H1 (cell line): ENCODE results near the gene DEPP1. TPM values are rescaled to one million over a fixed set of nuclear protein-coding genes. Genes with fewer than 3 reads are reported as not detected.

Experiments used
- CTCF ChIA-PET: fragments of 300-600 bp; sonication (Branson Sonifier 250); formaldehyde crosslinking; loops from one replicate; lab custom pipeline; 2021; ENCODE audit not compliant: partially characterized antibody; lab: Charles Lee
- POLR2A ChIA-PET: fragments of 300-600 bp; sonication (Branson Sonifier 250); formaldehyde crosslinking; loops from one replicate; lab custom pipeline; 2021; ENCODE audit warnings: inconsistent platforms; ENCODE audit not compliant: partially characterized antibody; lab: Charles Lee
- DNase-seq, 2 experiments: peaks; one replicate each; pipeline versions ENCODE4 v3.0.0 to v3.0.0-alpha.2; 2010 to 2022; ENCODE audit warnings: low spot score in 2 of 2, low read depth in 1 of 2, mixed read lengths in 1 of 2
- FAIRE-seq: peaks from 2 replicates; lab custom pipeline; 2011; peaks lifted over from hg19 to GRCh38; lab: Jason Lieb, UNC
- H2AFZ ChIP-seq: 2 replicates; pipeline ENCODE4 v1.8.1; 2012; ENCODE audit warnings: low read length, inconsistent platforms
- H2AK5ac ChIP-seq: 2 replicates; pipeline ENCODE4 v1.6.1; 2013; ENCODE audit warnings: low read depth, low read length
- H2BK120ac ChIP-seq: replicated peaks from 2 replicates; pipeline ENCODE3; 2013; ENCODE audit warnings: low read depth, low read length, inconsistent platforms
- H2BK12ac ChIP-seq: 2 replicates; pipeline ENCODE4 v1.6.1; 2013; ENCODE audit warnings: low read depth, low read length
- H2BK15ac ChIP-seq: 2 replicates; pipeline ENCODE4 v1.6.1; 2013; ENCODE audit warnings: low read length
- H2BK20ac ChIP-seq: 2 replicates; pipeline ENCODE4 v1.6.1; 2013; ENCODE audit warnings: low read length
- H2BK5ac ChIP-seq: 2 replicates; pipeline ENCODE4 v1.6.1; 2013; ENCODE audit warnings: low read depth, low read length
- H3K14ac ChIP-seq: 2 replicates; pipeline ENCODE4 v1.6.1; 2013; ENCODE audit warnings: inconsistent platforms; ENCODE audit not compliant: insufficient read length
- H3K18ac ChIP-seq: 2 replicates; pipeline ENCODE4 v1.6.1; 2013; ENCODE audit warnings: low read length; ENCODE audit errors: extremely low read depth
- H3K23ac ChIP-seq: 2 replicates; pipeline ENCODE4 v1.6.1; 2013; ENCODE audit warnings: inconsistent platforms; ENCODE audit not compliant: insufficient read length
- H3K23me2 ChIP-seq: 2 replicates; pipeline ENCODE4 v1.6.1; 2013; ENCODE audit warnings: low read depth, low read length
- H3K27ac ChIP-seq: 2 replicates; pipeline ENCODE4 v1.6.1; 2011; ENCODE audit warnings: low read depth, low read length, inconsistent platforms
- H3K27me3 ChIP-seq, 4 experiments: replicated peaks in 1 of 4; 1 replicate in 1 of 4; 2 replicates in 3 of 4; pipeline versions ENCODE4 v1.6.1 to v1.8.1; 2011 to 2013; ENCODE audit warnings: low read length in 3 of 4, mild to moderate bottlenecking in 3 of 4, inconsistent platforms in 2 of 4, mixed read lengths in 2 of 4, moderate library complexity in 1 of 4; ENCODE audit not compliant: control insufficient read depth in 3 of 4, insufficient read depth in 3 of 4; ENCODE audit errors: extremely low read depth in 1 of 4
- H3K36me3 ChIP-seq, 4 experiments: 2 replicates each; pipeline versions ENCODE4 v1.6.1 to v1.8.1; 2011 to 2013; ENCODE audit warnings: mild to moderate bottlenecking in 4 of 4, low read length in 3 of 4, moderate library complexity in 2 of 4, control low read depth in 1 of 4, inconsistent platforms in 1 of 4; ENCODE audit not compliant: insufficient read depth in 4 of 4, control insufficient read depth in 2 of 4
- H3K4ac ChIP-seq: replicated peaks from 2 replicates; pipeline ENCODE3; 2013; ENCODE audit warnings: low read length, low read depth, mixed read lengths, inconsistent platforms; ENCODE audit not compliant: insufficient read length
- H3K4me1 ChIP-seq, 4 experiments: replicated peaks in 1 of 4; 1 replicate in 1 of 4; 2 replicates in 3 of 4; pipeline versions ENCODE4 v1.6.1 to v1.8.1; 2011 to 2013; ENCODE audit warnings: low read length in 3 of 4, inconsistent platforms in 2 of 4, mixed read lengths in 1 of 4; ENCODE audit not compliant: insufficient read depth in 4 of 4, control insufficient read depth in 3 of 4
- H3K4me2 ChIP-seq, 2 experiments: 2 replicates each; pipeline versions ENCODE4 v1.6.1 to v1.8.1; 2011 to 2013; ENCODE audit warnings: low read depth in 2 of 2, low read length in 2 of 2, control low read depth in 1 of 2, inconsistent platforms in 1 of 2, mild to moderate bottlenecking in 1 of 2; ENCODE audit not compliant: insufficient read depth in 1 of 2
- H3K4me3 ChIP-seq, 4 experiments: fragments of 200-600, 300-600 bp in 1 of 4; sonication (generic), shearing (Covaris generic), sonication (Bioruptor Twin) in 1 of 4; 2 replicates each; pipeline versions ENCODE4 v1.5.1 to v1.8.1; 2011 to 2016; ENCODE audit warnings: low read length in 4 of 4, low read depth in 3 of 4, control low read depth in 2 of 4, inconsistent platforms in 2 of 4, mild to moderate bottlenecking in 2 of 4, mixed read lengths in 1 of 4, moderate library complexity in 1 of 4; ENCODE audit not compliant: insufficient read depth in 2 of 4; ENCODE audit errors: extremely low read depth in 1 of 4
- H3K56ac ChIP-seq: replicated peaks from 2 replicates; pipeline ENCODE3; 2013; ENCODE audit warnings: low read depth, mild to moderate bottlenecking, mixed read lengths, low read length, inconsistent platforms; ENCODE audit not compliant: insufficient read length
- H3K79me1 ChIP-seq: 2 replicates; pipeline ENCODE4 v1.6.1; 2013; ENCODE audit warnings: low read depth, low read length, control low read depth
- H3K79me2 ChIP-seq, 2 experiments: 2 replicates each; pipeline versions ENCODE4 v1.6.1 to v1.8.1; 2012 to 2013; ENCODE audit warnings: low read length in 2 of 2, mild to moderate bottlenecking in 2 of 2, inconsistent platforms in 1 of 2; ENCODE audit not compliant: insufficient read depth in 2 of 2, control insufficient read depth in 1 of 2
- H3K9ac ChIP-seq, 4 experiments: replicated peaks in 1 of 4; 1 replicate in 1 of 4; 2 replicates in 3 of 4; pipeline versions ENCODE4 v1.6.1 to v1.8.1; 2011 to 2013; ENCODE audit warnings: low read depth in 3 of 4, low read length in 3 of 4, control low read depth in 2 of 4, mild to moderate bottlenecking in 2 of 4, moderate library complexity in 2 of 4, inconsistent platforms in 1 of 4; ENCODE audit errors: extremely low read depth in 1 of 4
- H3K9me3 ChIP-seq, 2 experiments: 2 replicates each; pipeline versions ENCODE4 v1.6.1 to v1.8.1; 2012 to 2013; ENCODE audit warnings: mild to moderate bottlenecking in 2 of 2, moderate library complexity in 2 of 2, control low read depth in 1 of 2, inconsistent platforms in 1 of 2, low read depth in 1 of 2, low read length in 1 of 2, mixed read lengths in 1 of 2; ENCODE audit not compliant: insufficient read depth in 2 of 2
- H4K20me1 ChIP-seq, 2 experiments: replicated peaks in 1 of 2; 2 replicates each; pipeline versions ENCODE3 to v1.8.1; 2011 to 2013; ENCODE audit warnings: inconsistent platforms in 2 of 2, low read length in 2 of 2, mild to moderate bottlenecking in 1 of 2; ENCODE audit not compliant: insufficient read depth in 2 of 2, control insufficient read depth in 1 of 2
- H4K5ac ChIP-seq: 2 replicates; pipeline ENCODE4 v1.6.1; 2013; ENCODE audit warnings: low read length, low read depth, mixed read lengths, inconsistent platforms; ENCODE audit not compliant: insufficient read length
- H4K8ac ChIP-seq: 2 replicates; pipeline ENCODE4 v1.8.0; 2013; ENCODE audit warnings: mild to moderate bottlenecking, moderate library complexity, low read length, inconsistent platforms; ENCODE audit not compliant: insufficient read depth; ENCODE audit errors: extremely low read depth
- H4K91ac ChIP-seq: replicated peaks from 2 replicates; pipeline ENCODE3; 2013; ENCODE audit warnings: low read length, mixed read lengths, inconsistent platforms; ENCODE audit not compliant: insufficient read length
- CREB1 ChIP-seq: IDR thresholded peaks from 2 replicates; pipeline ENCODE4 v1.6.1; 2012; ENCODE audit warnings: inconsistent platforms
- CTCF ChIP-seq, 3 experiments: IDR thresholded peaks; 1 replicate in 2 of 3; 2 replicates in 1 of 3; pipeline versions ENCODE4 v1.5.1 to v1.6.1; 2011; ENCODE audit warnings: low read length in 3 of 3, mild to moderate bottlenecking in 3 of 3, inconsistent platforms in 2 of 3, low read depth in 1 of 3, moderate library complexity in 1 of 3; ENCODE audit not compliant: insufficient read depth in 1 of 3; ENCODE audit errors: control extremely low read depth in 1 of 3
- GABPA ChIP-seq: IDR thresholded peaks from 2 replicates; pipeline ENCODE4 v1.6.1; 2011; ENCODE audit warnings: mild to moderate bottlenecking, low read length, moderate library complexity, borderline replicate concordance; ENCODE audit not compliant: insufficient read depth
- HDAC6 ChIP-seq: IDR thresholded peaks from one replicate; pipeline ENCODE4 v1.7.1; 2012; ENCODE audit warnings: low read depth, mild to moderate bottlenecking, inconsistent platforms, low read length, moderate library complexity
- RAD21 ChIP-seq, 2 experiments: IDR thresholded peaks in 1 of 2; conservative IDR thresholded peaks in 1 of 2; 2 replicates each; pipeline ENCODE4 v1.6.1; 2011; ENCODE audit warnings: low read depth in 2 of 2, low read length in 2 of 2, improper control_type of control experiment in 1 of 2, inconsistent platforms in 1 of 2, mild to moderate bottlenecking in 1 of 2, moderate library complexity in 1 of 2
- TCF12 ChIP-seq: IDR thresholded peaks from 2 replicates; pipeline ENCODE4 v1.6.1; 2011; ENCODE audit warnings: low read depth, mild to moderate bottlenecking, low read length
- WGBS, 2 experiments: shearing (Covaris generic) in 1 of 2; methylation state at CpG; one replicate each; pipeline versions ENCODE4 v1.1.6 to v1.1.7; 2013 to 2015; ENCODE audit warnings: low lambda C conversion rate in 2 of 2, mixed read lengths in 2 of 2, inconsistent platforms in 1 of 2, low coverage in 1 of 2, missing lambda C conversion rate in 1 of 2; ENCODE audit not compliant: insufficient replicate concordance in 2 of 2, insufficient coverage in 1 of 2, insufficient read length in 1 of 2; ENCODE audit errors: extremely low coverage in 1 of 2, missing lambda C conversion rate in 1 of 2; 5-methylcytosine and 5-hydroxymethylcytosine counted together
- polyA plus RNA-seq, 7 experiments: library from polyadenylated mRNA; depleted of rRNA in 3 of 7; stranded (reverse) in 5 of 7; unstranded in 2 of 7; fragments of >200 nt in 5 of 7; fragments of 200-250 nt in 2 of 7; gene quantifications; 1 replicate in 5 of 7; 2 replicates in 1 of 7; 4 replicates in 1 of 7; pipeline versions ENCODE4 v1.2.1 to v1.2.3, GENCODE V29; 2011 to 2013; ENCODE audit warnings: missing spikeins in 2 of 7, mixed read lengths in 2 of 7
- total RNA-seq: library from RNA; stranded (reverse); fragmentation: NEBNext Ultra II Directional; extraction: Animal tissue kit (Norgen Biotek cat#: 25700); gene quantifications from 2 replicates; pipeline ENCODE4 v1.2.1, GENCODE V29; 2021
- TF ChIP-seq, protein P1 (sequence below): IDR thresholded peaks from 2 replicates; pipeline ENCODE4 v1.6.1; 2012; ENCODE audit warnings: inconsistent platforms

The DEPP1 gene
- total and polyA plus RNA-seq, 2 of the 8 experiments (the other 6 are each of a cell fraction or from before 2014, with no cell fraction given): 0.67 to 4.5 TPM

DNA sequence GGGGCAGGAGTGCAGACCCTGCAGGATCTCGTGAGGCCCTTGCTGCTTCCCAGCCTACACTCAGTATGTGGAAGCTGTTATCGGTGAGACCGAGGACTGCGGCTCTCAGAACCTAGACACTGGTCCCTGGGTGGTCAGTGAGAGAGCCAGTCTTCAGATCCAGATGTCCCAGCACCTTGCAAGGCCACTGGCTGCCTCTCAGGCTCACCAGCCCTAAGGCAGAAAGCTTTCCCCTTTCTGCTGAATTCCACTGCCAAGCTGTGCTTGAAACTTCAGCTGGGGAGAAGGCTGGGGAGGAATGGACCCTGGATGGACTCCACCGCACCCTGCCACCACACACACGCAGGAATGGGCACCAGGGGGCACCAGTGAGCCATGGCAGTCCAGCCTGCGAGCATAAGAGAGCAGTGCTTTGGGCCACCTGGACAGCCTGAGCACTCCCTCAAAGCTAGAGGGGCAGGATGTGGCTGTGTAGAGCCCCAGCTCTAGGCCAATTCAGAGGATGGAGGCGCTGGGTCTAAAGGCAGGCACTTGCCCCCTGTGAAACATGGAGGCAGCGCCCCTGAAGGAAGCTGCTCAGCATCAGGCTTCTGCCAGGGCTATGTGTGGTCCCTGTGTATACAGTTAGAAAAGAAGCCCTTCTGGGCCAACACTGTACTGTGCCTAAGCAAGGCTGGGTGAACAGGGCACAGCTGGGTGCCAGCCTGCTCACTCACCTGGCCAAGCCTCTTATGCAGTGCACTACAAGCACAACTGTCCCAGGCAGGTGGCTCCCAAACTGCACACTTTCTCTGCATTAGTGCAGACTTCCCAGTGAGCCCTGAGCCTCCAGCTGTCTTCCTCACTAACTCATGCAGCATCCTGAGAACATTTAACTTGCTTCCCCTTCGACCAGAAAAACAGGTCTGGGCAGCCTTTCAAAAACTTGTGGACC, 45.8 kb downstream of the DEPP1 start:
- Histone ChIP-seq H3K9me3 (no peaks in the 10 kb centered on the region), H3K79me1 (no peaks in the 10 kb centered on the region), H3K4me2 (no peak overlapping the region), H3K56ac (no peak overlapping the region), H3K79me2 (no peaks in the 10 kb centered on the region), H2BK5ac (peak overlapping the region; percentile 45; the same call in 1 of the 2 replicates), H2BK15ac (peak overlapping the region; percentile 95; the same call in 1 of the 2 replicates), H3K4ac (no peak overlapping the region), H3K9ac (no peak overlapping the region), H3K4me1 (peaks cover 0 to 5% (median under 1%) of the 10 kb centered on the region in 4 experiments; a peak in 2 of 7 replicates), H2BK12ac (peak overlapping the region; percentile 84; the same call in 1 of the 2 replicates), H3K27me3 (no peaks in the 10 kb centered on the region; a peak in 1 of 7 replicates), H3K36me3 (no peaks in the 10 kb centered on the region), H3K27ac (no peak overlapping the region), H3K18ac (no peak overlapping the region), H3K23me2 (peaks cover 8% of the 10 kb centered on the region; the same call in 1 of the 2 replicates), H3K14ac (no peak overlapping the region), H4K8ac (peak overlapping the region; percentile 72; the same call in 1 of the 2 replicates), H2BK120ac (no peak overlapping the region), H4K91ac (peak overlapping the region; percentile 25), H3K4me3 (no peak overlapping the region), H2BK20ac (peak overlapping the region; percentile 80; the same call in 1 of the 2 replicates), H2AFZ (no peak overlapping the region), H4K20me1 (no peaks in the 10 kb centered on the region), H4K5ac (no peak overlapping the region), H3K23ac (no peak overlapping the region), H2AK5ac (no peak overlapping the region)
- CTCF ChIA-PET: interaction anchor here (0.7 to 10.3 kb wide), 30 partner anchors 9 to 366 kb away, joined by 3 to 119 read pairs (median 5); partner anchors contain the start of genes DEPP1, RASSF4 and ZNF22
- POLR2A ChIA-PET: interaction anchor here (0.7 to 3.7 kb wide), 16 partner anchors 15 to 75 kb away, joined by 3 to 11 read pairs (median 4); partner anchors contain the start of genes DEPP1 and ZNF22
- DNase-seq (peak; percentile 73 to 99), FAIRE-seq (peak; percentile 81)
- 59% methylated on average over 9 of the region's 10 CpGs; no CpG with 5 or more reads in 1 of the 2 experiments for WGBS, 2 experiments
- TF ChIP-seq TCF12 (peak; percentile 70; the same call in 1 of the 2 replicates), RAD21 (IDR thresholded peaks at IDR 0.05 in 1 of 2, conservative IDR thresholded peaks at IDR 0.05 in 1 of 2; ENCODE audit: low read depth in 2 of 2, low read length in 2 of 2) (peak; percentile 95 to 98), HDAC6 (no peak), CREB1 (peak; percentile 46), GABPA (peak; percentile 63; the same call in 1 of the 2 replicates), CTCF (IDR thresholded peaks at IDR 0.05; ENCODE audit: control extremely low read depth in 1 of 3, insufficient read depth in 1 of 3, low read depth in 1 of 3, low read length in 3 of 3) (peak; percentile 97 to 99 (median 98))
- TF ChIP-seq, protein P1, sequence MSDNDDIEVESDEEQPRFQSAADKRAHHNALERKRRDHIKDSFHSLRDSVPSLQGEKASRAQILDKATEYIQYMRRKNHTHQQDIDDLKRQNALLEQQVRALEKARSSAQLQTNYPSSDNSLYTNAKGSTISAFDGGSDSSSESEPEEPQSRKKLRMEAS: peak; percentile 57
